Lower lobe of right lung (tissue), 2 donors: Measurements from ENCODE around the gene MYO1F. TPM values are rescaled to one million over a fixed set of nuclear protein-coding genes. Genes with fewer than 3 reads are reported as not detected.
A peak's percentile ranks its signal among the peaks of the same experiment; 100 is the strongest.

Experiments
- ATAC-seq, 2 donors: fragments of 200-7000 bp; cut with Tn5 transposase; one replicate each; pipeline ENCODE4 v1.9.1; 2020 to 2022; ENCODE audit warnings: mild to moderate bottlenecking in 2 of 2, moderate library complexity in 2 of 2
- DNase-seq: peaks from one replicate; pipeline ENCODE4 v3.0.0-alpha.2; 2020
- H3K27ac ChIP-seq: fragments of 200-600 bp; one replicate; pipeline ENCODE4 v1.8.0; 2022
- H3K27me3 ChIP-seq: fragments of 200-600 bp; one replicate; pipeline ENCODE4 v1.8.0; 2022; ENCODE audit warnings: low read depth
- H3K36me3 ChIP-seq: fragments of 200-600 bp; one replicate; pipeline ENCODE4 v1.8.0; 2022; ENCODE audit warnings: mild to moderate bottlenecking
- H3K4me1 ChIP-seq: fragments of 200-600 bp; one replicate; pipeline ENCODE4 v1.8.0; 2022
- H3K4me3 ChIP-seq: fragments of 200-600 bp; one replicate; pipeline ENCODE4 v1.8.0; 2022; ENCODE audit warnings: mild to moderate bottlenecking
- H3K9me3 ChIP-seq: fragments of 200-600 bp; one replicate; pipeline ENCODE4 v1.8.0; 2022
- intact Hi-C: fragments of 100-400 bp; cut with DNase I; formaldehyde crosslinking; loops from one replicate; pipeline ENCODE4 v1.11.0; 2022
- total RNA-seq: library from RNA; stranded (reverse); fragmentation: NEBNext Ultra II Directional; extraction: Animal tissue kit (Norgen Biotek cat#: 25700); gene quantifications from one replicate; pipeline ENCODE4 v1.2.1, GENCODE V29; 2021
- TF ChIP-seq, protein P1 (sequence below): fragments of 200-600 bp; IDR thresholded peaks from one replicate; pipeline ENCODE4 v1.8.0; 2022; ENCODE audit warnings: antibody characterized with exemption, mild to moderate bottlenecking
- donor health status: DM: no; HTN: yes; CAD: no; lungs with severe emphysema.

MYO1F gene
- total RNA-seq, 1 donor from 2014 or later = 162 TPM

- H3K9me3 ChIP-seq = no peaks in the 10 kb centered on the region
- peaks cover 9% of the 10 kb centered on the region for H3K36me3 ChIP-seq
- peak overlapping the region; percentile 68 for H3K4me3 ChIP-seq
- DNase-seq (no peak), ATAC-seq (peak in 1 of 2 donors; percentile 37)
- intact Hi-C loops = no loop called here
- H3K27ac ChIP-seq = peak overlapping the region; percentile 11
- no peaks in the 10 kb centered on the region for H3K27me3 ChIP-seq
- peaks cover 23% of the 10 kb centered on the region for H3K4me1 ChIP-seq
- TF ChIP-seq, protein P1, sequence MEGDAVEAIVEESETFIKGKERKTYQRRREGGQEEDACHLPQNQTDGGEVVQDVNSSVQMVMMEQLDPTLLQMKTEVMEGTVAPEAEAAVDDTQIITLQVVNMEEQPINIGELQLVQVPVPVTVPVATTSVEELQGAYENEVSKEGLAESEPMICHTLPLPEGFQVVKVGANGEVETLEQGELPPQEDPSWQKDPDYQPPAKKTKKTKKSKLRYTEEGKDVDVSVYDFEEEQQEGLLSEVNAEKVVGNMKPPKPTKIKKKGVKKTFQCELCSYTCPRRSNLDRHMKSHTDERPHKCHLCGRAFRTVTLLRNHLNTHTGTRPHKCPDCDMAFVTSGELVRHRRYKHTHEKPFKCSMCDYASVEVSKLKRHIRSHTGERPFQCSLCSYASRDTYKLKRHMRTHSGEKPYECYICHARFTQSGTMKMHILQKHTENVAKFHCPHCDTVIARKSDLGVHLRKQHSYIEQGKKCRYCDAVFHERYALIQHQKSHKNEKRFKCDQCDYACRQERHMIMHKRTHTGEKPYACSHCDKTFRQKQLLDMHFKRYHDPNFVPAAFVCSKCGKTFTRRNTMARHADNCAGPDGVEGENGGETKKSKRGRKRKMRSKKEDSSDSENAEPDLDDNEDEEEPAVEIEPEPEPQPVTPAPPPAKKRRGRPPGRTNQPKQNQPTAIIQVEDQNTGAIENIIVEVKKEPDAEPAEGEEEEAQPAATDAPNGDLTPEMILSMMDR = peak; percentile 5
Observed at GRCh38 chr19:8506402-8506957, 70.8 kb downstream of the MYO1F start.

DNA sequence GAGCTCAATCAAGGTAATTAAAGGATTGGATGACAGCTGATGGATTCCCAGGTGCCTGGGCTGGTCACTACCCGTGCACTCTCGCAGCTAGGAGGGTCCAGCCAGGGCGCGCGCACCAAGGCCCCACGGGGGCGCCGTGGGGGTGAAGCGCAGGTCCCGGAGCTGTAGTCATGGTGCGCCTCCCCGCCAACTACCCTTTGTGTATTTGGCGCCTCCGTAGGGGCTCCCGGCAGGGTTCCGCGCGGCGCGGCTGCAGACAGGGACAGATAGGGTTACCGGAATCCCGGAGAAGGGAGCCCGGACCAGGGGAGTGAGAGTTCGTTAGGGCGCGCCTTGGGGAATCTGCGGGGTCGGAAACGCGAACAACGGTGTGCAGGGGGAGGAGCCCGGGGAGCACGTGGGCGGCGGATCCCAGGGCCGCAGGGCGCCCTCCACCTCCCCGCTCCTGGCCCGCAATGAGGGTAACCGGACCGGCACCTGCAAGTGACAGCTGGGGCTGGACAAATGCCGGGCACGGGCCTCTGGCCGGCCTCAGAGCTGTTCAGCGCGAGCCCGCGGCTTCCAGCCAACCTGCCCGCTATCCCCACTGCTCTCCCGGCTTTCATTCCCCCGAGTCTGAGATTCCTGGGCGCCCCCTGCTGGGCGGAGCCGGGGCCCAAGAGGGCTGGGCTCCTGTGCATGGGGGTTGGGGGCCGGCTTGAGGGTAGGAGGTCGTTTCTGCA lies 71.4 kb downstream of the MYO1F start:
- H3K9me3 ChIP-seq = no peaks in the 10 kb centered on the region
- intact Hi-C loops = no loop called here
- TF ChIP-seq, protein P1 = peak; percentile 92
- peak overlapping the region; percentile 68 for H3K4me3 ChIP-seq
- peaks cover 23% of the 10 kb centered on the region for H3K4me1 ChIP-seq
- no peaks in the 10 kb centered on the region for H3K27me3 ChIP-seq
- ATAC-seq = peak; percentile 87 to 88
- H3K27ac ChIP-seq = peak overlapping the region; percentile 11
- H3K36me3 ChIP-seq = peaks cover 4% of the 10 kb centered on the region
- DNase-seq = peak; percentile 88

DNA sequence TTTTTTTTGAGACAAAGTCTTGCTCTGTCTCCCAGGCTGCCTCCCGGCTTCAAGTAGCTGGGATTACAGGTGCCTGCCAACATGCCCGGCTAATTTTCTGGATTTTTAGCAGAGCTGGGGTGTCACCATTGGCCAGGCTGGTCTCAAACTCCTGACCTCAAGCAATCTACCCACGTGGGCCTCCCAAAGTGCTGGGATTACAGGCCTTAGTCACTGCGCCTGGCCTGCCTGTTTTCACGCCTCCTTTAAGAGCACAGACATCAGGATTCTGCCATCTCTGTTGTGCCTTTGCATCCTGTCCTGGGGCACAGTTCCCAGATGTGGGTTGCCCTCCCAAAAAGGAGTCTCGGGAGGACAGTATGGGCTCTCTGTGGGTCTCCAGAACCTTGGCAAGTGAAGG lies 72.3 kb downstream of the MYO1F start:
- TF ChIP-seq, protein P1 = no peak
- H3K27ac ChIP-seq = peak overlapping the region; percentile 31
- H3K27me3 ChIP-seq = no peaks in the 10 kb centered on the region
- ATAC-seq = no peak
- peaks cover 23% of the 10 kb centered on the region for H3K4me1 ChIP-seq
- H3K36me3 ChIP-seq = no peaks in the 10 kb centered on the region
- no peaks in the 10 kb centered on the region for H3K9me3 ChIP-seq
- no peak for DNase-seq
- H3K4me3 ChIP-seq = no peak overlapping the region
- intact Hi-C loops = no loop called here

DNA sequence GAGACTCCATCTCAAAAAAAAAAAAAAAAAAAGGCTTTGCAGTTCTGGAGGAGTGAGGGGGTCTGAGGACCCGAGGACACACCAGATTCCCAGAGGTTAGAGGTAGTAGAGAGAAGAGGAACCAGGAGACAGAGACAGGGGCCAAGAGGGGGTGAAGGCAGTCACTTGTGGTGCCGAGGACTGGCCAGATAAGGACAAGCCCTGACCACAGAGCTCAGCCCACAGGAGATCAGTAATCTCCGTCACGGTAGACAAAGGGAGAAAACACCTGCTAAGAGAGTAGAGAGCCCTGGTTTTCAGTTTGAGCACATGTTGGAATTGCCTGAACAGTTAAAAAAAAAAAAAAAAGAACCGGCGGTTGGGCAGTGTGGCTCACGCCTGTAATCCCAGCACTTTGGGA lies 73.1 kb downstream of the MYO1F start:
- peak overlapping the region; percentile 31 for H3K27ac ChIP-seq
- DNase-seq = no peak
- TF ChIP-seq, protein P1 = no peak
- peaks cover 23% of the 10 kb centered on the region for H3K4me1 ChIP-seq
- intact Hi-C loops = no loop called here
- no peaks in the 10 kb centered on the region for H3K27me3 ChIP-seq
- H3K9me3 ChIP-seq = no peaks in the 10 kb centered on the region
- no peak for ATAC-seq
- H3K4me3 ChIP-seq = no peak overlapping the region
- H3K36me3 ChIP-seq = no peaks in the 10 kb centered on the region

DNA sequence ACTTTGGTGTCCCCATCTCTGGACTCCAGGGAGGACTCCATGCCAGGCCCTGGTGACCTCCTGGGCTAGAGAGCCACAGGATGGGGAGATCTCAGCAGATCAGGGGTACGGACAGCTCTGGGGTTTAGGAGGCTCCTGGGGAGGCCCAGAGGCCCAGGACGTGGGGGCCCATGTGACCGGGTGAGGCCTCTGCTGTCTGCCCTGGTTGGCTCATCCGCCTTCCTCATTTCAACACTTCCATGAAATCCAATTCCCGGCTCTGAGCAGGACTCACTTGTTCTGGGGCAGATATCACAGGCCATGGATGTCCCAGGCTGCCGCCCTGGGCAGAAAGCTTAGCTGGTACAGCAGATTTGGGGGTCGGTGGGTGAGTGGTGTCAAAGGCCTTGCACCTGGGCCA lies 73.7 kb downstream of the MYO1F start:
- ATAC-seq (peak; percentile 12 to 29), DNase-seq (peak; percentile 72)
- Histone ChIP-seq H3K27ac (peak overlapping the region; percentile 31), H3K4me3 (no peak overlapping the region), H3K27me3 (no peaks in the 10 kb centered on the region), H3K36me3 (no peaks in the 10 kb centered on the region), H3K4me1 (peaks cover 23% of the 10 kb centered on the region), H3K9me3 (no peaks in the 10 kb centered on the region)
- intact Hi-C loops = no loop called here
- TF ChIP-seq, protein P1 = no peak
